ENCODE data around the gene MYO16.

Gene MYO16

DNA sequence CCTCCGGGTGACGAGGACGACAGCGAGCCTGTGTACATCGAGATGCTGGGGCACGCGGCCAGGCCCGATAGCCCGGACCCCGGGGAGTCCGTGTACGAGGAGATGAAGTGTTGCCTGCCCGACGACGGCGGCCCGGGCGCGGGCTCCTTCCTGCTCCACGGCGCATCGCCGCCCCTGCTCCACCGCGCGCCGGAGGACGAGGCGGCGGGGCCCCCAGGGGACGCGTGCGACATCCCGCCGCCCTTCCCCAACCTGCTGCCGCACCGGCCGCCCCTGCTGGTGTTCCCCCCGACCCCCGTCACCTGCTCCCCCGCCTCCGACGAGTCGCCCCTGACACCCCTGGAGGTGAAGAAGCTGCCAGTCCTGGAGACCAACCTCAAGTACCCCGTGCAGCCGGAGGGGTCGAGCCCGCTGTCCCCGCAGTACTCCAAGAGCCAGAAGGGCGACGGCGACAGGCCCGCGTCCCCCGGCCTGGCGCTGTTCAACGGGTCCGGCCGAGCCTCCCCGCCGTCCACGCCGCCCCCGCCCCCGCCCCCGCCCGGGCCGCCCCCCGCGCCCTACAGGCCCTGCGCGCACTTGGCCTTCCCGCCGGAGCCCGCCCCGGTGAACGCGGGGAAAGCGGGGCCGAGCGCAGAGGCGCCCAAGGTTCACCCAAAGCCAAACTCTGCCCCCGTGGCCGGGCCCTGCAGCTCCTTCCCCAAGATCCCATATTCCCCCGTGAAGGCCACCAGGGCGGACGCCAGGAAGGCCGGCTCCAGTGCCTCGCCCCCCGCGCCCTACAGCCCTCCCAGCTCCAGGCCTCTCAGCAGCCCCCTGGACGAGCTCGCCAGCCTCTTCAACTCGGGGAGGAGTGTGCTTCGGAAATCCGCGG lies 511.3 kb downstream of the MYO16 start:
- no peak for DNase-seq
- H3K4me3 Mint-ChIP-seq: no peak overlapping the region
- H3K27me3 Mint-ChIP-seq (ENCODE audit: low read depth, poor library complexity): no peaks in the 10 kb centered on the region
- H3K4me1 Mint-ChIP-seq: peaks cover 9% of the 10 kb centered on the region
- H3K27ac Mint-ChIP-seq: no peak overlapping the region
- peaks cover 31% of the 10 kb centered on the region for H3K9me3 Mint-ChIP-seq
- H3K36me3 Mint-ChIP-seq (ENCODE audit: low read depth): peaks cover 16% of the 10 kb centered on the region
- TF ChIP-seq, protein P1, sequence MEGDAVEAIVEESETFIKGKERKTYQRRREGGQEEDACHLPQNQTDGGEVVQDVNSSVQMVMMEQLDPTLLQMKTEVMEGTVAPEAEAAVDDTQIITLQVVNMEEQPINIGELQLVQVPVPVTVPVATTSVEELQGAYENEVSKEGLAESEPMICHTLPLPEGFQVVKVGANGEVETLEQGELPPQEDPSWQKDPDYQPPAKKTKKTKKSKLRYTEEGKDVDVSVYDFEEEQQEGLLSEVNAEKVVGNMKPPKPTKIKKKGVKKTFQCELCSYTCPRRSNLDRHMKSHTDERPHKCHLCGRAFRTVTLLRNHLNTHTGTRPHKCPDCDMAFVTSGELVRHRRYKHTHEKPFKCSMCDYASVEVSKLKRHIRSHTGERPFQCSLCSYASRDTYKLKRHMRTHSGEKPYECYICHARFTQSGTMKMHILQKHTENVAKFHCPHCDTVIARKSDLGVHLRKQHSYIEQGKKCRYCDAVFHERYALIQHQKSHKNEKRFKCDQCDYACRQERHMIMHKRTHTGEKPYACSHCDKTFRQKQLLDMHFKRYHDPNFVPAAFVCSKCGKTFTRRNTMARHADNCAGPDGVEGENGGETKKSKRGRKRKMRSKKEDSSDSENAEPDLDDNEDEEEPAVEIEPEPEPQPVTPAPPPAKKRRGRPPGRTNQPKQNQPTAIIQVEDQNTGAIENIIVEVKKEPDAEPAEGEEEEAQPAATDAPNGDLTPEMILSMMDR (IDR thresholded peaks at IDR 0.05): no peak

DNA sequence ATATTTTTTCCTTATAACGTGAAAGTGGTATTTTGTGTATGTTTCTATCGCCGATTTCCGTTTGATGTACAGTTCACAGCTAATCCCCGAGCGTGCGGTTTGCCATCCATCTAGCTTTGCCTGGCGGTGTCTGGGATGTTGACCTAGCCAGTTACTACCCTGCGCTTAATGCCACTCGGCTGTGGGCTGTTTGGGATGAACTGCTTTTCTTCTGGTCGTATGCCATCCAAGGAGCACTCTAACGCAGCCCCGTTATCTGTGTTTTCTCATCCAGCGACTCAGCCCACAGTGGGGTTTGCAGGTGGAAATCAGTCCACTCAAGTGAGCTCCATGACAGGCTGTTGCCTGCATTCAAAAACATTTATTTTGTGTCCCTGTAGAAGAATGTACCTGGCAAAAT lies 512.3 kb downstream of the MYO16 start:
- Mint-ChIP-seq H3K4me3 (no peak overlapping the region), H3K27me3 (ENCODE audit: low read depth, poor library complexity) (no peaks in the 10 kb centered on the region)

DNA sequence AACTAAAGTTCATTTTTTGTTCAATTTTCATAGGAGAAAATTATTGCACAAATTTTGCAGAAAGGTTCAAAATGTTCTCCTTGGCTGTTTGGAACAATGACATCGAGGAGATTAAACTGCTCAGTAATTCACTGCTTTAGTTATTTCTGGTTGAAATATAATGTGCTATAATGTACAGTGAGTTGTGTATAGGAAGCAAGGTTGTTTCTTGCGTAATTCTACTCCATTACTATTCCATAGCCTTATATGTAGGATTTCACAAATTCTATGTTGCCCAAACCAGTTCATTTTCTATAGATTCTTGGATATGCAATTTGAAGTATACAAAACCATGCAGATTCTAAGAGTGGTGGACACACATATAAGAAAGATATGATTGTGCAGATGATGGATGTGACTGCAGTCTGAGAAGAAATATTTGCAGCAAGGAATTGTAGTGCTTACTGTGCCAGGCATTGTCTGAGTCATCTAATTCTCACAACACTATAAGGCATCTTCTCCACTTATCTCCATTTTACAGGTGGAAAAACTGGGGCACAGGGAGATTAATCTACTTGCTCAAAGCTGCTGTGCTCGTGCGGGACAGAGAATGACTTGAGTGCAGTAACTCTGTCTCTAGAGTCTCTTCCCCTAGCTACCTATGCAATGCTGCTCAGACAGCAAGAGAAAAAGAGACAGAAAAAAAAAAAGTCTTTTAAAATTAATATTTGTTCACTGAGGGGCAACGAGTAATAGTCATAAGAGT lies 515.5 kb downstream of the MYO16 start:
- no peak overlapping the region for H3K4me3 Mint-ChIP-seq
- H3K36me3 Mint-ChIP-seq (ENCODE audit: low read depth): peaks cover 8% of the 10 kb centered on the region
- no peaks in the 10 kb centered on the region for H3K27me3 Mint-ChIP-seq (ENCODE audit: low read depth, poor library complexity)
- peaks cover 13% of the 10 kb centered on the region for H3K4me1 Mint-ChIP-seq
- DNase-seq: no peak
- H3K27ac Mint-ChIP-seq: no peak overlapping the region
- H3K9me3 Mint-ChIP-seq: peaks cover 19% of the 10 kb centered on the region
- TF ChIP-seq, protein P1 (IDR thresholded peaks at IDR 0.05): no peak

More for the DNA sequence above, 512.3 kb downstream of the MYO16 start:
- TF ChIP-seq, protein P1 (IDR thresholded peaks at IDR 0.05): no peak
- Mint-ChIP-seq H3K36me3 (ENCODE audit: low read depth) (peaks cover 16% of the 10 kb centered on the region), H3K4me1 (peaks cover 11% of the 10 kb centered on the region), H3K27ac (no peak overlapping the region), H3K9me3 (peaks cover 31% of the 10 kb centered on the region)
- no peak for DNase-seq

DNA sequence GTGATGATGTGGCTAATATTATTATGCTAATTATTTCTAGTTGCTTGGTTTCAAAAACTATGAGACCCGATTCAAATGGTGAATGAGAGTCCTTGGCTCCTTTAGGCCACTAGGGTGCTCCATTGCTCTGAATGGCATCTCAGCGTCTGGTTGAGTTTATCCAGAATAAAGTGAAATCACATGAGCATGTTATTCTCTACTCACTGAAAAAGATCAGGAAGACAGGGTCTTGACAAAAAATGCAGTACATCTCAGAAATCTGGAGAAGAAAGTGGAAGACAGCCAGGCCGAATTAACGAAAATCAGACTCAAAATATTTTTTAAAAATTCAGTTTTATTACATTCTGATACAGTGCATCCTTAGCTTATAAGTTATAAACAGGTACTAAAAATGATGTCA lies 516.2 kb downstream of the MYO16 start:
- Mint-ChIP-seq H3K9me3 (peaks cover 18% of the 10 kb centered on the region), H3K27me3 (ENCODE audit: low read depth, poor library complexity) (no peaks in the 10 kb centered on the region), H3K36me3 (ENCODE audit: low read depth) (peaks cover 8% of the 10 kb centered on the region), H3K27ac (no peak overlapping the region), H3K4me1 (peaks cover 13% of the 10 kb centered on the region), H3K4me3 (no peak overlapping the region)
- peak; percentile 28 for DNase-seq
- TF ChIP-seq, protein P1 (IDR thresholded peaks at IDR 0.05): peak; percentile 74

GRCh38 chr13:109146393-109146792 lies 517.0 kb downstream of the MYO16 start:
- no peaks in the 10 kb centered on the region for H3K27me3 Mint-ChIP-seq (ENCODE audit: low read depth, poor library complexity)
- TF ChIP-seq, protein P1 (IDR thresholded peaks at IDR 0.05): no peak

More at GRCh38 chr13:109146393-109146792, 517.0 kb downstream of the MYO16 start:
- Mint-ChIP-seq H3K4me3 (no peak overlapping the region), H3K36me3 (ENCODE audit: low read depth) (peaks cover 5% of the 10 kb centered on the region), H3K4me1 (peaks cover 13% of the 10 kb centered on the region), H3K9me3 (peaks cover 15% of the 10 kb centered on the region), H3K27ac (no peak overlapping the region)
- DNase-seq: no peak

All from nephron progenitor cell (in vitro differentiated cells).